ENCODE data around the gene GNAI2.

DNA sequence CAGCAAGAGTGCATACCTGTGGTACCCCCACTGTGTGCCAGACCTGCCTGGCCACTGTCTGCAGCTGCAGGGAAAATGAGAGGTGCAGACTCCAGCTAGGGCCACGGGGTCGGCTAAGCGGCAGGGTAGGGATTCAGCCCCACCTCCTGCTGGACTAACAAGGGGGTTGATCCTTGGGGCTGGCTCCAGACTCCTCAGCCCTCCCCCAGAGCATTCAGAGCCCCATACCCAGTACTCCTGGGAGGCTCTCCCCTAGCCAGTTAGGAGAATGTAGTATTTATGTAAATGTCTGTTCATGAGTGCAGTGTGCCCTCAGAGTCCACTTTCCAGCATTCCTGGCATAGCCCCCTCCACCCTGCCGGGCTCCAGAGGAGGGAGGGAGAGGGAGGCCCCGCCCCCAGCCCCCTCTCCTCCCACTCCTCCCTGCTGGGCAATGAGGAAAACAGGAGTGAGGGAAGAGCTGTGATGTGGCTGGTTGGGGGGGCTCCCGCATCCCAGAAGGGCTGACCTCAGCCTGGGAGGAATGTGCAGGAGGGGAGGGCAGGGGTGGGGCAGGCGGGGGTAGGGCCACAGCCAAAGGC is 28.5 kb downstream of the GNAI2 start:
- TF ChIP-seq NFRKB (IDR thresholded peaks at IDR 0.05) (no peak), SP1 (IDR thresholded peaks at IDR 0.05) (no peak), BHLHE40 (IDR thresholded peaks at IDR 0.05; ENCODE audit: borderline replicate concordance) (no peak), FOXK2 (IDR thresholded peaks at IDR 0.05) (no peak), FOXA1 (IDR thresholded peaks at IDR 0.05) (no peak), SUZ12 (IDR thresholded peaks at IDR 0.05) (no peak), ZNF384 (IDR thresholded peaks at IDR 0.05) (no peak), ELF4 (IDR thresholded peaks at IDR 0.05) (no peak), ARNT (IDR thresholded peaks at IDR 0.05) (no peak), LEF1 (IDR thresholded peaks at IDR 0.05; ENCODE audit: borderline replicate concordance) (no peak), TARDBP (IDR thresholded peaks at IDR 0.05) (no peak), HDGF (IDR thresholded peaks at IDR 0.05; ENCODE audit: borderline replicate concordance) (0 out of 2 replicates have a peak, but pooled peaks have one; percentile 19), L3MBTL2 (conservative IDR thresholded peaks at IDR 0.05) (no peak)
